GDM1 (cell line): Measurements from ENCODE around the gene SLC16A1.

Experiments
- DNase-seq: peaks from one replicate; lab custom pipeline; 2025; lab: John Stamatoyannopoulos, UW

The SLC16A1 gene

GRCh38 chr1:112882271-112882744 lies 73.7 kb downstream of the SLC16A1 start:
- DNase-seq: no peak

DNA sequence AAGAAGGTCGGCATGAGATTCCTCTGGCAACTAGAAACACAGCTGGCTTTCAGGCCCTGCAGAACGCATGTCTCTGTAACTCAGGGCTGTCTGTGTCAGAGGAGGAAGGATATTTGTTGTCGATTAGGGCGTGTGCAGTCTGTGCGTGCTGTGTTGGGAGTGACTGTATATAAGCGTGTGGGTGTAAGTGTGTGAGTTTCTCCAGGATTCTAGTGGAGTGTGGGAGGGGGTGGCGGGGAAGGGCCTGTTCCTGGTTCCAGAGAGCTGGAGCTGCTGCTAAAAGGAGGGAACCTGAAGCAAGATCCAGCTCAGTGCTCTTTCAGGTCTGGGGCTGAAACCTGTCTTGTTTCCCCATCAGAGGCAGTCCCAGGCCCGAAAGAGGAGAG lies 74.3 kb downstream of the SLC16A1 start:
- DNase-seq: no peak

- DNase-seq: no peak
These were observed 76.2 kb downstream of the SLC16A1 start for GRCh38 chr1:112879834-112880233.

DNA sequence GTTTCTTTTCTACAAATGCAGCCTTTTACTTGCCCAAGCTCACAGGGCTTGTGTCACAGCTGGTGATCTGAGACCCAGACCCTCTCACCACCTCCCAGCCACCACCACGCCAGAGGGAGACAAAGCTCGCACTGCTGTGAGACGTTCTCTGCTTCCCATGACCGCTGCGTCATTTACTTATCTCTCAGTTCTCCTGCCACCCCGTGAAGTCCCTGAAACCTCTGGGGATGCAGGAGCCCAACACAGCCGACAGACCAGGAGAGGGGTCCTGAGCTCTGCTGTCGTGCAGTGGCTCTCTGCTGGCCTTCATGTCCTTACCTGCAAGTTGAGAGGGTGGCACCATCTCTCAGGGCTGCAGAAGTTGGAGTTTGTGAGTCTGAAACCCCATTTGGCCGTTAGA lies 77.7 kb downstream of the SLC16A1 start:
- no peak for DNase-seq

DNA sequence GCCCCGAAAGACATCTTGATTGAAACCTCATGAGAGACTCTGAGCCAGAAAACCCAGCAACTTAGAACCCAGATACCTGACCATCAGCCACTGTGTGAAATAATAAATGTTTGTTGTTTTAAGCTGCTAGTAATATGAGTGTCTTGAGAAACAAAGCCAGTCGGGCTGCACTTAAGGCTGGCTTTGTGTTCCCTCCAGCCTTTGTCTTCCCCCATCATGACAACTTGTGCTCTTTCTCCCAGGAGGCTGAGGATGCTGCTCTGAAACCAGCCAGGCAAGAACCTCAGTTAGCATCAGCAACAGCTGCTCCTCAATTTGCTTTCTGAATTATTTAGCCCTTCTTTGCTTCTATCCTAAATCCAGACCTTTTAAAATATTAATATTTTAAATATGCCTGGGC lies 78.2 kb downstream of the SLC16A1 start:
- no peak for DNase-seq

DNA sequence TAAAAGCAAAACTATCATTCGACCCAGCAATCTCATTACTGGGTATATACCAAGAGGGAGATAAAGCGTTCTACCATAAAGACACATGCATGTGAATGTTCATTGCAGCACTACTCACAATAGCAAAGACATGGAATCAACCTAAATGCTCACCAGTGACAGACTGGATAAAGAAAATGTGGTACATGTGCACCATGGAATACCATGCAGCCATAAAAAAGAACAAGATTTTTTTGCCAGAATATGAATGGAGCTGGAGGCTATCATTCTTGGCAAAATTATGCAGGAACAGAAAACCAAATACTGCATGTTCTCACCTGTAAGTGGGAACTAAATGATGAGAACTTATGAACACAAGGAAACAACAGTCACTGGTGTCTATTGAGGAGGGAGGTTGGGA lies 79.7 kb downstream of the SLC16A1 start:
- DNase-seq: no peak

GRCh38 chr1:112872551-112872962 lies 83.4 kb downstream of the SLC16A1 start:
- DNase-seq: no peak

DNA sequence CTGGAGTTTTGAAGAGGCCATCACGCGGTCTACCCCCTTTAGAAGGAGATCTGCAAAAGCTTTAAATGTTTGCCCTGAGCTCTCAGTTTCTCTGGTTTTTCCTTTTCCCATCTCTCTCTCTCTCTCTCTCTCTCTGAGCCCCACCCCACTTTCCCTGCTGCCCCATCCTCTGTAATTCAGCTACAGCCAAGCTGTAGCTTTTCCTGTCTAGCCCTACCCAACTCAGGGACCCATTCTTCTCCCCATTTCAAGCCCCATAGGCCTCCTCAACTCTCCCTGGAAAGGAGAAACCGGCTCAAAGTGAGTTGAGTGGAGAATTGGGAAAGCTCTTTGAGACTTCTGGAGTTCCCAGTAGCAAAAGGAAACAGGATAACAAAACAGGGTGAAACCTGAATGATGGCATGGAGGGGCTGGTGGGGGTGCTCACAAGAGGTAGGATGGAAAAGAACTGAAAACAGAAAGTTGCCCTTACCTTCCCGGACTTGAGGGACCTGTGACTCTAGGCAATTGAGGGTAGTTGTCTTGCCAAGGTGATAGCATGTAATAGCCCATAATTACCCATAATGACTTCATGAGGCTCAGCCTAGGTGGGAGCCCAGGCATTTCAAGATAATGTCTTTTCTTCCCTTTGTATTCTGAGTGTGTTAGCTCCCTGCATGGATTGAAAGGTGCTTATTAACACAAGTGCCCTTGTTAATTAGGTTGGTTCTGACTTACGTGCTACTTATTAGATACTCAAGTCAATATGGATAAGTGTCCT lies 84.9 kb downstream of the SLC16A1 start:
- no peak for DNase-seq

- DNase-seq: no peak
These were observed 86.1 kb downstream of the SLC16A1 start for GRCh38 chr1:112869895-112870294.

DNA sequence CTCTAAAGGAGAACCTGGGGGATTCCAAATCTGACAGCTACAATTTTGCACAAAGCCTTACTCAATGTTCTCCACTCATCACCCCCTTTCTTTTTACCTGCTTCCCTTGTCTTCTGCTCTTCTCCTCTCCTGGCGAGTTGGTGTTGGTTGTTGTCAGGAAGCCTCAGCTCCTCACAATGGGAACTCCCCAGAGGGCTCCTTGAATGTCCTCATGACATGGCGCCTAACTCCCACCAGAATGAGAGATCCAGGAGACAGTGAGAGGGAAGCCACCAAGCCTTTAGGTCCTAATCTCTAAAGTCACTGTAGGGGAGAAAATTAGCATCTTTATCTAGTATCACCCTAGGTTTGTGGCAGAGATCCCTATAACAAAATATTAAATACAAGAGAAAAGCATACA lies 87.8 kb downstream of the SLC16A1 start:
- no peak for DNase-seq

- DNase-seq: no peak
These were observed 89.0 kb downstream of the SLC16A1 start for GRCh38 chr1:112866981-112867380.

- DNase-seq: no peak
These were observed 89.8 kb downstream of the SLC16A1 start for GRCh38 chr1:112866151-112866550.

GRCh38 chr1:112862753-112863426 lies 93.1 kb downstream of the SLC16A1 start:
- DNase-seq: no peak
